ENCODE data around the gene MIA.
A peak's percentile ranks its signal among the peaks of the same experiment; 100 is the strongest.

The MIA gene

GRCh38 chr19:40742886-40743285 is 32.4 kb upstream of the MIA start:
- DNase-seq (ENCODE audit: extremely low read depth, low read depth), result no peak
- TF ChIP-seq CTCF (IDR thresholded peaks at IDR 0.05; ENCODE audit: low read depth, low read length, missing control alignments), result no peak
- no peak overlapping the region for H3K4me3 ChIP-seq (replicated peaks; ENCODE audit: low read depth, low read length)

DNA sequence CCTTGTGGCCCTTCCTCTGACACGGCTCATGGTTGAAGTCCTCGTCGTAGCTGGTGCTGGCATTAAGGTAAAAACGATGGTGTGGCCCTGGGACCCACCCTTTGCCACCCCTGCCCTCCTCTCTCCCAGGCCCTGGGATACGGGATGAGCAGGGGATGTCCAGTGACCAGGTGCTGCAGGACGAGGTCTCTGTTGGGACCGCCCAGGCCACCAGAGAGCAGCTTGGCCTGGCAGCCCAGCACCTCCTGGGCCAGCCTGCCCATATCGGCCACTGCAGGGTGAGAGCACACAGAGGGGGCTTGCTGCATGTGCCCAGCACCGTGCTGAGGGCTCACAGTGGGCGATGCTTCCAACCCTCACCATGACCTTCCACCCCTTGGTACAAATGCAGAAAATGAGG is 31.4 kb upstream of the MIA start:
- TF ChIP-seq CTCF (IDR thresholded peaks at IDR 0.05; ENCODE audit: low read depth, low read length, missing control alignments), result no peak
- no peak for DNase-seq (ENCODE audit: extremely low read depth, low read depth)
- H3K4me3 ChIP-seq (replicated peaks; ENCODE audit: low read depth, low read length), result no peak overlapping the region

GRCh38 chr19:40744554-40745401 is 30.5 kb upstream of the MIA start:
- DNase-seq (ENCODE audit: extremely low read depth, low read depth), result no peak
- H3K4me3 ChIP-seq (replicated peaks; ENCODE audit: low read depth, low read length), result no peak overlapping the region
- no peak for TF ChIP-seq CTCF (IDR thresholded peaks at IDR 0.05; ENCODE audit: low read depth, low read length, missing control alignments)

DNA sequence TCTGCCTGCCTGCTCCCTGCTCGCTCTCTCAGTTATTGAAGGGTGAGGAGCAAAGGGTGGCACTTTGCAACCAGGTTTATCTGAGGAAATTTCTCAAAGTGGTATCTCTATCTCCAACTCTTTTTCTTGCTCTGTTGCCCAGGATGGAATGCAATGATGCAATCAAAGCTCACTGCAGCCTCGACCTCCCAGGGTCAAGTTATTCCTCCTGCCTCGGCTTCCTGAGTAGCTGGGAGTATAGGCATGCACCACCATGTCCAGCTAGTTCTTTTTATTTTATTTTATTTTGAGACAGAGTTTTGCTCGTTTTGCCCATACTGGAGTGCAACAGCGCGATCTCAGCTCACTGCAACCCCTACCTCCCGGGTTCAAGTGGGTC is 29.9 kb upstream of the MIA start:
- no peak for TF ChIP-seq CTCF (IDR thresholded peaks at IDR 0.05; ENCODE audit: low read depth, low read length, missing control alignments)
- no peak for DNase-seq (ENCODE audit: extremely low read depth, low read depth)

DNA sequence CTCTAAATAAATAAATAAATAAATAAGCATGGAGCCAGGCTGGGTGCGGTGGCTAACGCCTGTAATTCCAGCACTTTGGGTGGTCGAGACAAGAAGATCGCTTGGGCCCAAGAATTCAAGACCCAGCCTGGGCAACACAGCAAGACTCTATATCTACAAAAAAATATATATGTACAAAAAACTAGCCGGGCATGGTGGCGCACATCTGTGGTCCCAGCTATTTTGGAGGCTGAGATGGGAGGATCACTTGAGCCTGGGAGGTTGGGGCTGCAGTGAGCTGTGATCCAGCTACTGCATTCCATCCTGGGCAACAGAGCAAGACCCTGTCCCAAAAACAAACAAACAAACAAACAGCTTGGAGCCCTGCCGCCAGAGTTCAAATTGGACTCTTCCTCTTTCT is 27.8 kb upstream of the MIA start:
- no peak for DNase-seq (ENCODE audit: extremely low read depth, low read depth)

More for the DNA sequence above, 29.9 kb upstream of the MIA start:
- H3K4me3 ChIP-seq (replicated peaks; ENCODE audit: low read depth, low read length), result no peak overlapping the region

GRCh38 chr19:40750058-40750873 is 25.1 kb upstream of the MIA start, which contains the start of gene ACTMAP:
Gene ACTMAP (minus strand): TSS chr19:40750477. CDS start chr19:40749803, 674 bp downstream.
- peak; percentile 99 for DNase-seq (ENCODE audit: extremely low read depth, low read depth)
- no peak for TF ChIP-seq CTCF (IDR thresholded peaks at IDR 0.05; ENCODE audit: low read depth, low read length, missing control alignments)
- H3K4me3 ChIP-seq (replicated peaks; ENCODE audit: low read depth, low read length), result peak within 1 kb of the TSS; percentile 95

More for the DNA sequence above, 27.8 kb upstream of the MIA start:
- TF ChIP-seq CTCF (IDR thresholded peaks at IDR 0.05; ENCODE audit: low read depth, low read length, missing control alignments), result no peak
- H3K4me3 ChIP-seq (replicated peaks; ENCODE audit: low read depth, low read length), result no peak overlapping the region

Data from HFF-Myc (cell line).